ENCODE results near the gene HOXB9.

HOXB9 gene

GRCh38 chr17:48626245-48627117, at the start of gene HOXB9:
TSS of gene HOXB9 (minus strand) at chr17:48626358. CDS start at chr17:48626269, 89 bp downstream.
- no peak for DNase-seq

- DNase-seq: no peak
These were observed 46.2 kb upstream of the HOXB9 start for GRCh38 chr17:48672340-48672739.

DNA sequence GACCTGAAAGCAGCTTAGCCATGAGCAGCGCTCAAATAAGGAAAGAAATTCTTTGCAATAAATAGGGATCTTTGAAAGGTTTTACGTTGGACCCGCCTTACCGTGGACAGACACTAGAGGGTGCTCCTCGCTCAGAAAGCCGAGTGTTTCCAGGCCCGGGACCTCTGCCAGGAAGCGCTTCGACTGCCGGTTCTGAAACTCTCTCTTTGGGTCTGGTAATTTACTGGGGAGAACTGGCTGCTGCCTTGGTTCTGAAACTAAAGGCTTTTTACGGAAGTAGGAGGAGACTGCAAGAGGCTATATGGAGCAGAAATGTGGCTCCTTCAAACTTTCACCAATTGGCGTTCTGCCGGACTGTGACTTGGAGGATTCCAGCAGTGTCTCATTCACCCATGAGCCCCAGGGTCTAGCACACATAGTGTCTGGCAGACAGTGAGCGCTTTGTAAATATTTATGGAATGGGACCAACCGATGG, 45.6 kb upstream of the HOXB9 start:
- peak; percentile 67 for DNase-seq

DNA sequence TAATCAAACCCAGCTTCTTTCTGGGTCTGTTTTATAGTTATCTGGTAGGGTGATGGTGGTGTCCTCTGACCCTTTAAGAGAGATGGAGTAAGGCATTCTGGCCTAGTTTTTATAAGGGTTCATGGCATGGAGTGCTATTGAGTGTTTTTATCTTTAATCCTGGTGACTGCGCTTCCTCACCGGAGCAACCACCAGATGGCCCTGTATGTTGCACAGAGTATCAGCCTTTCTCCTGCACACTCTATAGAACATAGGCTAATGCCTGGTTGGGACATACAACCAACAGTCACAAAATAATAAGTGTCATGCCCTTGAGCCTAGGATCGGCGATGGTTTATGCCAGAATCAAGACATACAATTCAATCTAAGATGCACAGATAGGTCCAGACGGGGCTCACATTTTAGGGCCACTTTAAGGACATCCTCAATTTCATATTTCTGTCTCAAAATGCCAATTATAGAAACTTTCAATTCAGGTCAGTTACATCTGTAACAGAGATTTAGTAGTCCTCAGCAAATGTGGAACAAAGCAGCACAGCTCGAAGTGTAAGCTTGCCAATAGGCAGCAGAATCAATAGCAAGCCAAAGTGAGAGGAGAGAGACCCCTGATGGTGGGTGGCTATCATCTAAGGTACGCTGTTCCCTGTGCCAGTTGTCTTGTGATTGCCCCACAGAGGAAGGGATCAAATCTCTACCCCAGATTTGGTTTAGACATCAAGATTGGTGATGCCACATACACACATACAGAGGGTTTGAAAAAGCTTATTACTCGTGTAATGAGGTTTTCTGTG, 37.2 kb upstream of the HOXB9 start:
- no peak for DNase-seq

DNA sequence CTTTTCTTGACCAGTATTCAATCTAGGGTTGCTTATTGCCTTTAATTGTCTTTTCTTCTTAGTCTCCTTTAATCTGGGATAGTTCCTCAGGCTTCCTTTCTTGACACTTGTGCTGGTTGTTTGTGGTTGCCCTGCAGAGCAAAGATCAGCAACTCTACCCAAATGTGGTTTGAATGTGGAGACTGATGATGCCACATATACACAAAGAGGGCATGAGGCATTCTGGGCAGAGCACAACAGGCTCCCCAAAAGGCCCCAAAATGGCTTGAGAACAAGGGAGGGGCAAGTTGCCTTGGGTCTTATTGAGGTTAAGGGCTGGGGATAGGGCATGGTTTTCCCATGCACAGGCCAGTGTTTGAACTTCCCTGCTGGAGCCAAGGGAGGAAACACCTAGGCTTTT, 29.8 kb upstream of the HOXB9 start:
- no peak for DNase-seq

DNA sequence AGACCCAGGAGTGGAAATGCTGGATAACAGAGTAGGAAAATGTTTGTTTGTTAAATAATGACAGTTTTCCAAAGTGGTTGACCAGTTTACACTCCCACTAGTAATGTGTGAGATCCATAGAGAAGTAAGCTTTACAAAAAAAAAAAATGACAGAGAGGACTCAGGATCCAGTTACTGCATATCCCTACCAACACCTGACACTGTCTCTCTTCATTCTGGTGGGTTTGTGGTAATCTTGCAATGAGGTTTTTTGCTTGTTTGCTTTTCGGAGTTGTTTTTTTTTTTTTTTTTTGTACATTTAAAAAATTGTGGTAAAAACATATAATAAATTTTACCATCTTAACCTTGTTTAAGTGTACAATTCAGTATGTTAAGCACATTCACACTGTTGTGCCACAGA, 23.6 kb upstream of the HOXB9 start:
- DNase-seq: no peak

GRCh38 chr17:48647963-48648245, 21.7 kb upstream of the HOXB9 start:
- DNase-seq: no peak

DNA sequence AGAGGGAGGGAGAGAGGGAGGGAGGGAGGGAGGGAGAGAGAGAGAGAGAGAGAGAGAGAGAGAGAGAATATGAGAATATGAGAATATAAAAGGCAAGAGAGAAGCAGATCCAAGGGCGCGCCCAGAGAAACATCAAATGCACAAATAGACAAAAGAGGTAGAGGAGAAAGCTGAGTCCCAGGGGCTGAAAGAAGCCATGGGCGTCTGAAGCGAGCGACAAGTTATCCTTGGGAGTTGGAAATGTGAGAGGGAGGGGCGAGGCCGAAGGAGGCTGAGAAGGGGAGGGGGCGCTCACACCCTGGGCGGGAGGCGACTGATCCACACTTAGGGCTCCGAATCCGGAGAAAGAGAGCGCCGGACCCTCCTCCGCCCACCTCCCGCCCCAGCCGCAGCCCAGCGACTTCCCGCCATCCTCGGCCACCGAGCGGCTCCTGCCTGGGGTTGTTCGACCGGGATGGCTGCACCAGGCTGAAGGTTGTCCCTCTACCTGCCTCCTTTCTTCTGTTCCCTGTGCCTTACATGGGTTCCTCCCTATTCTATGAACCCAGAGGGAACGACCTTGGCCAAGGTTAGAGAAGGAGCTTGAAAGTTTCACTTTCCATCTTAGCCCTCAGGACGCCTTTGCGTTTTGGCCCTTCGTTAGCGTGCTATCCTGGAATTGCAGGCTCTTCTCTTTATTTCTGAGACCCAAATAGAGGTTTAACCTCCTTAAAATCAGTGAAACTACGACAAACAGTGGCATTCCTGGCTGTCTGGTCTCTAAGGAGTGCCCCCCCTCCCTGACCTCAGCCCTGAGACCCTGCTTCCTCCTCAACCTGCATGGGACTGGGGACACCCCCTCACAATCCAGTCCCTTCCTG, 21.2 kb upstream of the HOXB9 start:
- no peak for DNase-seq

- no peak for DNase-seq
These were observed 20.3 kb upstream of the HOXB9 start for GRCh38 chr17:48646183-48647102.

GRCh38 chr17:48645639-48646182, 19.6 kb upstream of the HOXB9 start:
- no peak for DNase-seq

DNA sequence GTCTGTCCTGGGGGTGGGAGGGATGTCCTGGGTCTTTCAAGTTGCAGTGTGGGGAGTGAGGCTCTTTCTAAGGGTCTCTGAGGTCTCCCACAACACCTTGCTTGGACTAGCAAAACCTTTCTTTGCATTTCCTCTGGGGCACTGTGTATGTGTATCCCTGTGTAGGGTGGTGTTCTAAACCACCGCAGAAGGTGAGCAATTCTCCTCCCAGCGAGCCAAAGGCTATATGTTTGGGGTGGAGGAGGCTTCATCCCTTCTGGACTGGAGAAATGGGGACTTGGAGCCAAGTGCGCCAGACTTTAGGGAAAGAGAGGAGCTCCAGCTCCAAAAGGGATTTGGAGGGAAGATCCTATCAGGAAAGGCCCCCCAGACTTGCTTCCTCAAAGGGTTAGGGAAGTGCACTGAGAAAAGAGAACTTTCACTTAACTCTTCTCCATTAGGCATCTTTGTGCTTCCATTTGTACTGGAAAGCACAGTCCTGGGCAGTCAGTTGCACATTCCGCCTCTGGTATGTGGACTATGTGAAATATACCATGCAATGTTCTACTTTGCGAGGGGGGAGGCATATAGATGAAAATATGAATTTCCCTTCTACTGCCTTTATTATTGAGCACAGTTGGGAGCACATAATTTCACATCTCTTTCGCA, 18.9 kb upstream of the HOXB9 start:
- DNase-seq: no peak

DNA sequence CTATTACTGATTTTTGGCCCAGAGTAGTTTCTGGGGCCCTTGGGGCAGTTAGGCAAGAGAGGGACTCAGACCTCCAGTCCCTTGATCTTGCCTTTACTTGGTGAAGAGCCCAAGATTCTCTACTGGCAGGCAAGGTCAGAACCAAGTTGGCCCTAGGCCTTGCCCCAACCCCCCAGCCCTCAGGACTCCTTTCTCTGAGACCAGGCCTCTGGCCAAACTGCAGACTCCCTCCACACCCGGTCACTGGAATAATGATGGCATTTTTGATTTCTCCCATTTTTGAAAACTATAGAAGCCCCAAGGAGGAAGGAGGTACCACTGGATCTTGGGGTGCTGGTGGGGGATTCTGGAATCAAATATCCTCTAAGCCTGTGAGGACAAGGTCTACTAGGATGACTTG, 18.0 kb upstream of the HOXB9 start:
- no peak for DNase-seq

- no peak for DNase-seq
These were observed 17.5 kb upstream of the HOXB9 start for GRCh38 chr17:48643697-48644012.

- no peak for DNase-seq
These were observed 16.9 kb upstream of the HOXB9 start for GRCh38 chr17:48642843-48643696.

- no peak for DNase-seq
These were observed 16.1 kb upstream of the HOXB9 start for GRCh38 chr17:48642059-48642842.

DNA sequence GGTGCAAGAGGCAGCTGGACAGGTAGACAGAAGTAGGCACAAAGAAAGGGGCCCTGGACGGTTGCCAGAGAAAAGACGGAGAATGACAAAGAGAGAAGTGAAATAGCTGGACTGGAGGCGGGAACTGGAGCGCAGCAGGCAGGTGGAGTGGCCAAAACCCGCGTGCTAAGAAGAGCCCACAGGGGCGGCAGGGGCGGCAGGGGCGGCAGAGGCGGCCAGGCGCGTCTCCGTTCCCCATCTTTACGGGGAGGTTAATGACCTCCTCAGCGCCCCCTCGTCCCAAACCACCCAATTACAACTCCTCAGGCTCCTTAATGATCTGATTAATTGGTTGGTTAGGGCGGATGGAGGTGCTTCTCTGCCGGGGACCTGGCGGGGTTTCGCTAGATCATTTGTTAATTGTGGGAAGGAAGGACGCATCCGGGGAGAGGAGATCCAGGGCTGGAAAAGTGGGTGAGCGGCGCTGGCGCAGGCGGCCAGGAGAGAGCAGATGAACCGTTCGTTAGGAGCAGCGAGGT, 15.4 kb upstream of the HOXB9 start:
- DNase-seq: no peak

- DNase-seq: no peak
These were observed 14.7 kb upstream of the HOXB9 start for GRCh38 chr17:48640858-48641180.

DNA sequence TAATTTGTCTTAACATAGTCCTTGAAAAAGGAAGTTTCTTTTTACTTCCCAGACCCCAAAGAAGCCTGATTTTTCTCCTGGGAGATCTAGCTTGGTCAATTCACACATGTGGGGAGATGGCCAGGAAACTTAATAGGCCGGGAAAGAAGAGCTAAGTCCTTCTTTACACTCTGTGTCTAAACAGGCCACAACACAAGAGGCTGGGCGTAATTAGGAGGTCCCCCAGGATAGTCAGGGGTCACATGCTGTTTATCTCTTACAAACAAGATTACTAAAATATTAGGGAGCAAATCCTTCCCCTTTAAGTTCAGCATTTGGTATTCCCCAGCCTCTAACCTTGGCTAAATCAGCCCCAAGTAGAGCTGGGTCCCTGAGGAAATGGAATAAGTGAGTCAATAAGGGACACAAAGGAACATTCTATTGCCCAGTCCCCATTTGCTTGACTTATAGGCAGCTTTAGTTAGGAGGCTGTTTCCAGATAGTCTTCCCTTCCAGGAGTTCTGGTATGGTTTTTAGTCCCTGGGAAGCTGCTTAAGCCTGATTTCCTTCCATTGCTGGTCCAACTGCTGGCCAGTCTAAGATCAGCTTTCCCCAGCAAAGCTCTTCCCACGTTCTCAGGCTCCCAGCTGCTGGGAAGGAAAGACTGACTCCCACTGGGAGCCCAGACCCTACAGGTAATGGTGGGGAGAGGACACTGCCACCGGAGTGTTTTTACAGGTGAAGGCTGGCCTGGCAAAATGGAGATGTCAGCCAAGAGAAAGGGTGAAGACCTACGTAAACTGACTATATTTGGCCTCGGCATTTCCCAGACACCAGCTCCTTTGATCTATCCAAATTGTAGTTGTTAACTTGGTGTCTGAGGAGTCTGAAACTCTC, 14.1 kb upstream of the HOXB9 start:
- no peak for DNase-seq

GRCh38 chr17:48639136-48639535, 13.0 kb upstream of the HOXB9 start:
- no peak for DNase-seq

Measured in activated CD4-positive, alpha-beta T cell treated with anti-CD3 and anti-CD28 coated beads, Interleukin-2, amount 50 U/mL, for 16 hours (primary cell).